ENCODE data around the gene TMEM203.

The TMEM203 gene

DNA sequence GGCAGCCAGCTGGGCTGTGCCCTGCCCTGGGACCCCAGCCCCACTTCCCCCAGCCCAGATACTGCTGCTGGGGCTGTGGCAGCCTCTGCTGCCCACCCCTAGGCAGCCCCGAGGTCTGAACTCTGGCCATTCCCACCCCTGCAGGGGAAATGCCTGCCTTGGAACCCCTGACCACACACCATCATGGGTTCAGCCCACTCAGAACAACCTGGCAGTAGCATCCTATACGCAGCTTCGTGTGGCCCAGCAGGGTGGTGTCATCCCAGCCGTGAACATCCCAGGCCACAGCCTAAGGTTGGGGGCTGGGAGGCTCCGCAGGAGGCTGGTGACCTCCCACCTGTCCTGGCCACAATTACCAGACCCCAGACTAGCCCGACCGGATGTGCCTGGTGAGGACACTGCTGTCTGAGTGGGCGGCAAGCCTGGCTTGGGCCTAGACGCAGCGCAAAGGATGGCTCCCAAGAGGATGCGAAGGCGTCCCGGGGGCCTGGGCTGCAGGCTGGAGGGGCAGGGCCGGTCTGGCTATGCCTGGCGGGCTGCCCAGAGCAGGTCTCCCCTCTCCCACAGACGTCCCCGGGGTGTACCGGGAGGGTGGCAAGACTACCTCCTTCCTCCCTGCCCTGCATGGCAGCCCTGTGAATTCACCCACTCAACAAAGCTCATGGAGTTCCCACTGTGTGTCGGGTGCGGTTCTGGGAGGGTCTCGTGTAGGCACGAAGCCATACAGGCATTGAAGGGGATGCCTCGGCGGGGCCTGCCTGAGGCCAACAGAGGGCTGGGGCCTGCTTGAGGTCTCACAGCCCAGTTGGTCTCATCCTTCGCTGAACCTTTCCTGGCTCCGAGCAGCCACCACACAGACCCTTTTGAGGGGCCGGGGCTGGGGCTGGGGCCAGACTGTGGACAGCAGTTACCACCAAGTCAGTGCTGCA lies 23.8 kb upstream of the TMEM203 start:
- no peak for DNase-seq

DNA sequence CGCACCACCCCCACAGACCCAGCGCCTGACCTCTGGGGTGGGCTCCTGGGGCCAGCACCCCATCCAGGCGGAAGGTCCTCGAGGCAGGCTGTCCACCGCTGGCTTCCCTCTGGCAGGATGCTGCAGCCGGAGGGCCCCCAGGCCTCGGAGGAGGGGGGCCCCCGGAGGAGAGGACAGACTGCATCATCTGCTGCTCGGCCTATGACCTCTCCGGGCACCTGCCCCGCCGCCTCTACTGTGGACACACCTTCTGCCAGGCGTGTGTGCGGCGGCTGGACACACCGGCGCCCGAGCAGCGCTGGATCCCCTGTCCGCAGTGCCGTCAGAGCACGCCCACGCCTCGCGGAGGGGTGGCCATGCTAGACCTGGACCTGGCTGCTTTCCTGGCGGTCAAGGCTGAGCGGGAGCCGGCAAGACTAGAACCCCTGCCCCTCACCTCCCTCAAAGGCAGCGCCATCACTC lies 23.1 kb upstream of the TMEM203 start:
- no peak for DNase-seq

DNA sequence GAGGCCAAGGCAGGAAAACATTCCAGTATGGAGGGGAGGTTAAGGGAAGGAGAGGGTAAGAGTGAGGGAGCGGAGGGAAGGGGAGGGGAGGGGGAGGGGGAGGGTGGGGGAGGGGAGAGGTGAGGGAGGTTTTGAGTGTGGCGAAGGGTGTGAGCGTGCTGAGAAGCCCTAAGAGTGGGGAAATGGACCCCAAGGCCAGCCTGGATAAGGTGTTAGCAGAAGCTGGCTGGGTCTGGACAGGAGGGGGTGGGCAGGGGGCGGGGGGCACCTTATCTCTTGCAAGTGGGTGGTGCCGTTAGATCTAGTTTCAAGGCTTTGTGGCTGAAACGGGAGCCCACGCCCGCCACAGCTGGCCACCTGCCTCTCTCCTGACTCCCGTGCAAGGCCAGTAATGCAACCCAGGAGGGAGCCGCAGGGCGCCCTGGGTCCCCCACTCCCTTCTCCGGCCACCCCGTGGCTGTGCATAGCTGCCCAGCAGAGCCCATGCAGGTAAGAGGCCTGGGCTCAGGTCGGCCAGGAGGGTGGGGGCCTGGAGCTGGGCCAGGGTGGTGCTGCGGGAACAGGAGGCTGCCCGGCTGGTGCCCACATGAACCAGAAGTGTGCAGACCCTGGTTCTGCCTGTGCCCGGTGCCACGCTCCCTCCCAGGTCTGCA lies 22.5 kb upstream of the TMEM203 start:
- DNase-seq, result no peak

DNA sequence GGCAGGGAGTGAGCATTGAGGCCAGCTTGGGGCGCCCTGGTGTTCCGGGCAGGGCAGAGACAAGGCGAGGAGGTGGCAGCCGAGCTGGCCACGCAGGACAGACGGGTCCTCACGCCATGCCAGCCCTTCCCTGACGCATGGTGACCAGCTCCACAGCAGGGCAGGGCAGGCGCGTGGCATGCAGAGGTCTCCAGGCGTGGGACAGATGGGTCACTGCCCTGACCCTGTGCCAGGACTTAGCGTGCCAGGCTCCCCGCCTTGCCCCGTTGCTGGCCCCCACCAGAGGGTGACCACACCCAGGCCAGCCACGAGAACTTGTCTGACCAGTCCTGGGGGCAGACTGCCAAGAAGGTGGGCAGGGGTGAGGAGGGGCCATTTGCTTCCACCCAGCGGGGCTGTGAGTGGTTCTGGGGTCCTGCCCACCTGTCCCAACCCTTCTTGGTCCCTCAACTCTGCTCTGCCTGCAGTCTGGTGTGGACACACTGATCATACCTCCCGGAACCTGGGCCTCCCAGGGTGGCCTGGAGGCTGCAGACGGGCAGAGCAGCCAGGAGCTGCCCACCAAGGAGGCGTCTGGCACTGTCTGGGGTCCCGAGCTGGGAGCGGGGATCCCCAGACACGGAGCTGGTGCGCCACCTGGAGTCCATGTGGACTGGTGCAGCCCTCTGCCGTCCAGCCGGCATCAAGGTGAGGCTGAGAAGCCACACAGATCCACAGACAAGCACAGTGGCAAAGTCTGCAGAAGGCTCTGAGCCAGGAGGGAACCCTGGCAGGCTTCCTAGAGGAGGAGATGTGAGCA lies 21.8 kb upstream of the TMEM203 start, which contains the start of gene RNF224:
RNF224 (plus strand) TSS at position 449 of the 799 bp plus-strand sequence. CDS start 834 bp downstream, outside the sequence.
- peak; percentile 51 to 81 (median 76) for DNase-seq

DNA sequence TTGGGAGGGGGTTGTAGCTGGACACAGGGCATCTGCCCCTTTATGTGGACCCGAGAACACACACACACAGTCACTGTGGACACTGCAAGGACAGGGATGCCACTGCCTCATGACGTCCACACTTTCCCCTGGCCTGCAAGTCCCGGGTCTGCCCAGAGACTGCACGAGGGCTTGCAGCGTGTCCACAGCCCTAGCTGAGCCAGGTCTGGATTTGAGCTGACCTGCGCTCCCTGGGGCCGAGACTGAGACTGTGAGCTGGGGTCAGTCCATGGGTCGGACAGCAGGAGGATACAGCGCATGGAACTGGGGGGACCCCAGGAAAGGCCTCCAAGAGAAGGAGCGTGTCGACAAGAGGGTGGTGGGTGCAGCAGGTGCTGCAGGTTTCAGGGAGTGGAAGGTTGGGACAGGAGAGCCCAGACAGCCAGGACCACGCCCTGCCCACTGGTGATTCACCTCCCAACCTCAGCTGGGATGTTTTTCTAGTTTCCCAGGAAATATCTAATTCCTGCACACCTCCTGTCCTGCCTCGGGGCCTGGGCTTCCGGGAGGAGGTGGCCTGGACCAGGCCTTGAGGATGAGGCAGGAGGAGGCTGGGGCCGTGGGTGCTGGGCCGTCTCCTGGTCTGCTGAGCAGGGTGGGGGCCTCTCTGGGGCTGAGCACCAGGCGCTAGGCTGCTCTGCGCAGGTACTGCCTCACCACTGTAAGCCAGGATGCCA lies 21.0 kb upstream of the TMEM203 start:
- DNase-seq, result no peak

DNA sequence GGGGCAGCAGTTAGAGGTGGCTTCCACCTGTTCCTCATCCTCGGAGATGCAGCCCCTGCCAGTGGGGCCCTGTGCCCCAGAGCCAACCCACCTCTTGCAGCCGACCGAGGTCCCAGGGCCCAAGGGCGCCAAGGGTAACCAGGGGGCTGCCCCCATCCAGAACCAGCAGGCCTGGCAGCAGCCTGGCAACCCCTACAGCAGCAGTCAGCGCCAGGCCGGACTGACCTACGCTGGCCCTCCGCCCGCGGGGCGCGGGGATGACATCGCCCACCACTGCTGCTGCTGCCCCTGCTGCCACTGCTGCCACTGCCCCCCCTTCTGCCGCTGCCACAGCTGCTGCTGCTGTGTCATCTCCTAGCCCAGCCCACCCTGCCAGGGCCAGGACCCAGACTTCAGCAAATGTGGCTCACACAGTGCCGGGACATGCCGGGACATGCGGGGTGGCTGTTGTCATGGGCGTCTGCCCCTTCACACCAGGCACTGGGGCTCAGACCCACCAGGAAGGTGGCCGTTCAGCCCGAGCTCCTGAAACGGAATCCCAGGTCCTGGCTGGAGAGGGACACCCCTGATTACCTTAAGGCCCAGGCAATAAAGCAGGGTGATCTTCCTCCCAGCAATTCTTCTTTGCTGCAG lies 20.4 kb upstream of the TMEM203 start:
- no peak for DNase-seq

DNA sequence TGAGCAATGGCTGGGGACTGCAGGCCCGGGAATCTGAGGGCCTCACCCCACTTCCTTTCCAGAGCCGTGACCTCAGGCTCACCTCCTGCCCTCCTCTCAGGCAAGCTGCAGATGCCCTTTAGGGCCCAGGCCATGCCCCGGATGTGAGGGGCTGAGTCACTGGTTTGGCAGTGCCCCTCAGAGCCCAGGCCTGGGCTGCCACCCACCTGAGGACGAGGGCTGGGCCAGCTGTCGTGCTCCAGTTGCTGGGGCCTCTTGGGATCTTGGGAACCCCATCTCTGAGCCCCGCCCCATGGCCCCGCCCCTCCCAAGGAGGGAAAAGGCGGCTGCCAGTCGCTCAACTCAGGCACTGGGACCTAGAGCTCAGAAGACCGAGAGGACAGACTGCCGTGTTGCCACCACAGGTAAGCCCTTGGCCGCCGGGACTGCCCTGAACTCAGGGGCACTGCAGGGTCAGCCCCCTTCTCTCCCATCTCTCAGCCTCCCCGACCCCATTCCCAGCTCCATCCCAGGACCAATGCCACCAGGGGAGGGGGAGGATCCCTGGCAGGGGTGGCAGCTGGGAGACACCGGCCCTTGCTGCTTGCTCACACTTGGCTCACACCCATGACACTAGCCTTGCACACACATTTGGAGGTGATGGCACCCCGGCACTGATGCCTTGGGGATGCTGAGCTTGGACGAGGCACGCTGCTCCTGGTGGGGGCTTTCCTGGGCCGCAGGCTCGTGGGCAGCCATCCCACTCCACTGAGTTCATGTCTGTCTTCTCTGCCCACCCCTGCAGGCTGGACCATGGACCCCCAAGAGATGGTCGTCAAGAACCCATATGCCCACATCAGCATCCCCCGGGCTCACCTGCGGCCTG lies 19.6 kb upstream of the TMEM203 start, which contains the start of gene CYSRT1:
CYSRT1 (plus strand) TSS at position 345 of the 865 bp plus-strand sequence; CDS start at position 793, 448 bp downstream.
- no peak for DNase-seq

DNA sequence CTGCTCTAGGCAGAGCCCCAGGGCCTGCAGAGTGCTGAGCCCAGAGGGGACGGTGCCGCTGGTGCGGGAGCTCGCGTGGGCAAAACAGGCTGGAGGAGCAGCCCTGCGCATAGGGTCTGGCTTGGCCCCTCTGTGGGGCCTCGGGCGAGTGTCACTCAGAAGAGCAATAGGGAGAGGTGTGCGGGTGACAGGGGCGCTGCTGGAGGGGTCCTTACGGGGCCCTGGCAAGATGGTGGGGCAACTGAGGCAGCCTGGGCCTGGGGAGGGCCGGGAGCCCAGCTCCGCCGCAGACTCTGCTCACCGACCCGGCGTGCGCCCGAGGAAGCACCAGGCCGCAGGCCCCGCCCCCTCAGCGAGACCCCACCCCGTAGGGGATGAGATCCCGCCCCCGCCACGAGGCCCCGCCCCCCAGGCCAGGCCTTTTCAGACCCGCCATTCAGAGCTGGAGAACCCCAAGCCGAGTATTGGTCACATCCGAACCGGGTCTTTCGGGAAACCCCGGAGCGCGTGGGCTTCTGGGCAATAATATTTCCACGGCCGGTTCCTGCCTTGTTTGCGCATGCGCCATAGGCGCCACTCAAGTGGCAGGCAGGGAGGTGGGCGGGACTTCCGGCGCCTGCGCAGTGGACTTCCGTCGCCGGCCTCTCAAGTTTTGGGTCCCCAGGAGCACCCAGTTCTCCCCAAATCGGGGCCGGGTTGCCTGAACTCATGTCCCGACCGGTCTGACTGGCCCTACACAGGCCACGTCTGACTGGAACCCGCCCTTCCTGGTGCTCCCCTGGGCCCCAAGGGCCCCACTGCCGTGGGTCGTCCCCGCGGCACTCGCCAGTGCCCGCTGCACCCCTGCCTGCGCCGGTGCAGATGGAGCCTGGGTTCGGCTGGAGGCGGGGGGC lies 17.9 kb upstream of the TMEM203 start:
- peak; percentile 96 to 99 (median 98) for DNase-seq

DNA sequence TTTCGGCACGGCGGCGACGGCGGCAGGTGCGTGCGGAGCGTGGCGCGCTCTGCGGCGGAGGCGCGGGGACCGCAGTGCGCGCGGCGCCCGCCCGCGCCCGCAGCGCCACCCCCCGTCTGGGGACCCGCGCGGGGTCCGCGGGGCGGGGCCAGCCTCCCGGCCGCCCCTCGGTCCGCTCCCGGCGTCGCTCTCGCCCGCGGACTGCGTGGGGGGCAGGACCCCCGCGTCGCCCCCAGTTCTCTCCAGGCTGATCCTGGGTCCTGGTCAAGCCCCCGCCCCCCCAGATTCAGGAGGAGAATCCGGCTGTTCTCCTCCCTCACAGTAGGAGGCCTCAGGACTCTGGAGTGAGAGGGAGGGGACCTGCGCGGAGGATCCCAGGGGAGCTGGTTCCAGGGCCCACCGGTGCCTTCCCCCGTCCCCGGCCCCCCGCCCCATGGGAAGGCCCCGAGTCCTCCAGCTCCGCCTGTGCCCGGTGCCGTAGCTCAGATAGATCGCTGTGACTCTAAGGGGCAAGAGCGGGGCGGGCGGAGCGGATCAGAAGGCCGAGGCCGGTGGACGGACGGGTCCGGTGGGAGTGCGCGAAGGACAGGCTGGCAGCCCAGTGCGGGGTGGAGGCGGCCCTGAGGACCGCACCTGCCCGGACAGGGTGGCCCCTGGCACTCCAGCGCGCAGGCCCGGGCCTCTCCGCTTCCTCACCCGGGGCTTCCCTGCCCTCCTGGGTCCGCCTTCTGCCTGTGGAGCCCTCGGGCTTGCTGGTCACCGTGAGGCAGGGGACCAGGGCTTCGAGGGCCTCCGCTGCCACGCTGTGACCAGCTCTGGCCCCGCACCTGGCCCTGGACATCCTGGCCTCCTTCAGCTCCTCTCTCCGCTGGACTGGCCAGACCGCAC lies 17.0 kb upstream of the TMEM203 start, which contains the start of gene RNF208:
RNF208 (minus strand) TSS at position 51 of the 888 bp plus-strand sequence. CDS start 1,028 bp downstream, outside the sequence.
- DNase-seq, result peak in 3 of 6 experiments; percentile 21 to 58 (median 40)

DNA sequence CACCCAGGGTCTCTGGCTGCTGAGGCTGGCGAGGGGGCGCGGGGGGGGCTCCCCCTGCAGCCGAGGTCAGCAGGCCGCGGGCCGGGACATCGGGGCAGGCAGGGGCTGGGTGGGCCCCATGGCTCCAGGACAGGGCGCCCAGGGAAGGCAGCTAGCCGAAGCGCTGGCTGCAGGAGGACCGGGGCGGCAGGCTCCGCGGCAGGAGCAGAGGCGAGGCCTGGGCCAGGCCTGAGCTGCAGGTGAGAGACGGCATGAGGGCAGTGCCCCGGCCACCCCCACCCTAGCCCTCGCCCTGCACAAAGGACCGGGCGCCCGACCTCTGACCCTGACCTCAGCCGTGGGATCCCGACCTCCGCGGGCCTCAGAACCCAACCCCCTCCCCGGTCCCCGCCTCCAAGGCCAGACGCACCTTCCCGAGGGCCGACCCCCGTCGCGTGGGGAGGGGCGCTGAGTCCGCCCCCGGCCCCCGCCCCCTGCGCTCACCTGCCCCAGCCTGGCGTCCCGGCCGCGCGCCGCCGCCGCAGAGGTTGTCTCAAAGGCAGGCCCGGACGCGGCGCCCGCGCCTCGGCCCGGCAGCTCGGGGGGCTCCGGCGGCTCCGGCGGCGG lies 16.2 kb upstream of the TMEM203 start:
- peak in 2 of 6 experiments; percentile 11 to 33 for DNase-seq

DNA sequence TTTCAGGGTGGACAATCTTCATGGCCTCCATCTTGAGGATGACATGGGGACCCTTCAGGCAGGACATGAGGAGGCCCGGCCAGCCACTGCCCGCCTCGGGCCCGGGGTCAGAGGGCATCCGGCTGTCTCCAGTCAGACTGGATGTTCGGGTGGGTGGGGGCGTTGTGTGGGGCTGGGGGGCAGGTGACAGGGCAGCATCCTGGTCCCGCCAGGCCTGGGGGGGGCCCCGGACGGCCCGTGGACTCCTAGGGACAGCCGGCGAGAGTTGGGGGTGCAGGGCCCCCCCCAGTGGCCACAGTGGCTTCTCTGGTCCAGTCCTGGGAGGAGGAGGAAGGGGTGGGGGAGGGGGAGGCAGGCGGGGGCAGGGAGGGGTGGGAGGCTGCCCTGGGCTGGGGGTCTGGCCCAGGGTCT lies 15.7 kb upstream of the TMEM203 start:
- no peak for DNase-seq

DNA sequence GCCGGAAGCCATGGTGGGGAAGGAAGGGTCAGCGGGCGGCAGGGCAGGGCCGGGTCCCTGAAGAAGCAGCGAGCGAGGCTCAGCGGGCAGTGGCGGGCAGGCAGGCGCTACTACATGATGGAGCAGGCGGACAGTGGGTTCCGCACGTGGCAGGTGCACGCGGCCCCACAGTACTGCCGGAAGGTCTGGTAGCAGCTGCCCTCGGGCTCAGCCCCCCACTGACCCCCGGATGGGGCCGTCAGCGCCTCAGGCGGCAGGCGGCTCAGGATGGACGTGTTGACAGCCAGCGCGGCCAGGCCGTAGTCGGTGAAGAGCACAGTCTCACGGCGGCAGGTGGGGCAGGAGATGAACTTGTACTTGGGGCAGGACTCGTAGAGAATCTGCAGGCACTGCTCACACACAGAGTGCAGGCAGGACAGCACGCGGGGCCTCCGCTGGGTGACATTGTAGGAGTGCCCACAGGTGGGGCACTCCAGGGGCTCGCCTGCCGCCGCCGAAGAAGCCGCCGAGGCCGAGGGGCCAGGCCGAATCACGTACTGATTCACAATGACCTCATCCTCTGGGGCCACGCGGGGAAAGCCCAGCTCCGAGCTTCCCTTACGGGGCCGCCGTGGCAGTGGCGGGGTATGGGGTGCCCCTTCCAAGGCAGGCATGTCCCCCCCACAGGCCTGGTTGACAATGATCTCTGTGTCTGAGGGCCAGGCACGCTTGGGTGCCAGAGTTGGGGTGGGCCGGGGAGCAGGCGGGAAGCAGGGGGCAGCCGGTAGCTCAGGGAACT lies 15.1 kb upstream of the TMEM203 start:
- DNase-seq, result no peak

DNA sequence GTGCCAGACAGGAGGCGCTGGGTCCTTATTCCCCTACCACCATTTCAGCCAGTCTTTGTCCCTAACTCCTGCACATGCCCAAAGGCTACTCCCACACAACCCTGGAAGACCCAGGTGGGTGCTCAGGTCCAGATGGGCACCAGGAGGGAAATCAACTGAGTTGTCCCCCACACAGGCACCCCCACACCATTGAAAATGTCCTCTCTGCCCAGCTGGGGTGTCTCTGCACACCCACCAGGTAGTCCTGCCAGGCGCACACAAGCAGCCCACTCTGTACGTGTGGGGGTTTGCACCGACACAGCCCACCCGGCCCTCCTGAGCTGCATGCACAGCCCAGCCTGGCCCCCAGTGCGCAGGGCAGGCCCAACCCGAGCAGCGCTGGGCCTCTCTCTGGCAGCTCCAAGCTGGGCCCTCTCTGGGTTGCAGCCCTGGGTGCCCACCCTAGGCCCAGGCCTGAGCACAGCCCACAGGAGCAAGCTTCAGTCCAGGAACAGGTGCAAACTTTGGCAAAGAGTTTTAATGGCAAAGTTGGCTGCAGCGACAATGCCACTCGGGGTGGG lies 14.4 kb upstream of the TMEM203 start:
- no peak for DNase-seq

DNA sequence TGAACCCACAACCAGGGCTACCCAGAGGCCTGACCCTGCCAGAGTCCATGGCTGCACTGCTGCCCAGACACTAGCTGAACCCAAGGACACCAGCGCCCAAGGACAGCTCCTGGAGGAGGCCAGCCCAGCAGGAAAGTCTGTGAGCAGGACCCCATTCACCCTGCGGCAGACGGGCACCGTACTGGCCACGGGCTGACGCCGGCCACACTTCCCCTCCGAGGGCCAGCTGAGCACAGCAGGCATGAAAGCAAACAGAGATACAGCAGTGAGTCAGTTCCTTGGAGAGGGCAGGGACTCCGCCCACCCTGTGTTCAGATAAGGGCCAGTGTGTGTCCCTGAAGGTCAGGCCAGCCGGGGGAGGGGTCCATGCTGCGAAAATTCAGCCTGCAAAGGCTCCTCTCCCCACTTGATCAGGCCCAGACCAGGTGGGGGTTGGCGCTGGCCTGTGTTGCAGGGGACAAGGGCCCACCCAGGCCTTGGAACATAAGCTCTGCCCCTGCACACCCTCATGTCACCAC lies 13.4 kb upstream of the TMEM203 start:
- DNase-seq, result no peak

DNA sequence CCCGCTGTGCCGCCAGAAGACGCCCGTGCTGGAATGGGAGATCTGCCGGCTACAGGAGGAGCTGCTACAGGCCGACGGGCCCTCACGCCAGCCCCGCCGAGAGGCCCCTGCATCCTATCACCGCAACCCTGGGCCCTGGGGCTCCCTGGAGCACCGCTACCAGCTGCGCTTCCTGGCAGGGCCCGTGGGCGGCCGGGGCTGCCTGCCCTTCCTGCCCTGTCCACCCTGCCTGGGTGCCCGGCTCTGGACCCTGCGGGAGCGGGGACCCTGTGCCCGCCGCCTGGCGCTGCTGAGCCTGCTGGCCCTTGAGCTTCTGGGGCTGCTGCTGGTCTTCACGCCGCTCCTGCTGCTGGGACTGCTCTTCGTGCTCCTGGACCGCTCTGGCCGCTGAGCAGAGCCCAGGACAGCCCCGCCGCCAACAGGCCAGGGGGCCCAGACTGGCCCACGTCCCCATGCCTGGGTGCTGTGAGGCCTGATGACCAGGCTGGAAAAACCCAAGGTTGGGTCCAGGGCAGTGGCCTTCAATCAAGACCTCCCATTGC lies 12.8 kb upstream of the TMEM203 start:
- DNase-seq, result no peak

Measured in stimulated activated naive CD4-positive, alpha-beta T cell (primary cell).